Epithelial cell of esophagus (primary cell): ENCODE data around the gene THAP4.
A peak's percentile ranks its signal among the peaks of the same experiment; 100 is the strongest.

Experiments
- DNase-seq: peaks from one replicate; pipeline ENCODE4 v3.0.0; 2010; ENCODE audit warnings: low read depth
- H3K4me3 ChIP-seq: 2 replicates; pipeline ENCODE4 v1.5.1; 2011; ENCODE audit warnings: mild to moderate bottlenecking, low read length, control low read depth
- CTCF ChIP-seq: IDR thresholded peaks from 2 replicates; pipeline ENCODE4 v1.5.1; 2011; ENCODE audit warnings: low read depth, mild to moderate bottlenecking, low read length, control low read depth, inconsistent platforms; ENCODE audit not compliant: insufficient read depth; ENCODE audit errors: missing control alignments

THAP4 gene

GRCh38 chr2:241645915-241646645 lies 9.1 kb upstream of the THAP4 start:
- TF ChIP-seq CTCF: no peak
- H3K4me3 ChIP-seq: no peak overlapping the region
- DNase-seq: no peak

GRCh38 chr2:241645056-241645914 lies 8.3 kb upstream of the THAP4 start:
- H3K4me3 ChIP-seq: no peak overlapping the region
- no peak for DNase-seq
- TF ChIP-seq CTCF: no peak

- no peak for DNase-seq
- no peak for TF ChIP-seq CTCF
- H3K4me3 ChIP-seq: no peak overlapping the region
Measured at GRCh38 chr2:241641631-241642030, 4.7 kb upstream of the THAP4 start.

GRCh38 chr2:241640165-241640795 lies 3.3 kb upstream of the THAP4 start:
- DNase-seq: no peak
- no peak for TF ChIP-seq CTCF
- H3K4me3 ChIP-seq: no peak overlapping the region

- DNase-seq: no peak
- H3K4me3 ChIP-seq: no peak overlapping the region
- no peak for TF ChIP-seq CTCF
Measured at GRCh38 chr2:241639385-241639784, 2.4 kb upstream of the THAP4 start.

GRCh38 chr2:241638940-241639339 lies 2.0 kb upstream of the THAP4 start:
- peak overlapping the region; percentile 78 for H3K4me3 ChIP-seq
- no peak for DNase-seq

More at GRCh38 chr2:241638940-241639339, 2.0 kb upstream of the THAP4 start:
- no peak for TF ChIP-seq CTCF
